NCI-H146 treated with DMSO at 0.1 percent for 48 hours (cell line): ENCODE measurements around the gene CELA2B.
"Not testable (repeated sequence)": the region's sequence is repeated elsewhere in the genome, so short reads cannot be mapped to it uniquely, and the experiment has no call there.

Experiments
- DNase-seq: peaks from one replicate; lab custom pipeline; 2025; ENCODE audit not compliant: unreplicated experiment; lab: John Stamatoyannopoulos, UW

Gene CELA2B

DNA sequence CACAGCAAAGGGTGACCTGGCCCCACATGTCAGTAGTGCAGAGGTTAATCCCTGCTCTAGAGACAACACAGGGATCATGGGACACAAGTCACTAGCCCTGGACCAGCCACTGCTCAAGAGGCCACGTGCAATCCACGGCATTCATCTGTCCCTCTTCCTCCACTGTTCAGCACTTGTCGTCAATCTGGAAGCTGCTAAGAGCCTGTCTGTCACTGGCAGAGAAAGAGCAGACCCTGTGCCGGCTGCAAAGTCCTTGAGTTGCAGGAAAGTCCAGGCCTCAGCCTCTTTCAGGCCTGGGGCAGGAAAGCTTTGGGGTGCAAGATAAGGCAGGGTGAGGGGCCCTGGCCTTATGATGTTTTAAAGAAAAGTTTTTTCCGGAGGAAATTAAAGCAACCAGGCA lies 16.7 kb downstream of the CELA2B start:
- DNase-seq, result no peak

- no peak for DNase-seq
These were observed 18.0 kb downstream of the CELA2B start for GRCh38 chr1:15493869-15494390.

- DNase-seq, result no peak
These were observed 24.6 kb downstream of the CELA2B start for GRCh38 chr1:15500184-15501178.

DNA sequence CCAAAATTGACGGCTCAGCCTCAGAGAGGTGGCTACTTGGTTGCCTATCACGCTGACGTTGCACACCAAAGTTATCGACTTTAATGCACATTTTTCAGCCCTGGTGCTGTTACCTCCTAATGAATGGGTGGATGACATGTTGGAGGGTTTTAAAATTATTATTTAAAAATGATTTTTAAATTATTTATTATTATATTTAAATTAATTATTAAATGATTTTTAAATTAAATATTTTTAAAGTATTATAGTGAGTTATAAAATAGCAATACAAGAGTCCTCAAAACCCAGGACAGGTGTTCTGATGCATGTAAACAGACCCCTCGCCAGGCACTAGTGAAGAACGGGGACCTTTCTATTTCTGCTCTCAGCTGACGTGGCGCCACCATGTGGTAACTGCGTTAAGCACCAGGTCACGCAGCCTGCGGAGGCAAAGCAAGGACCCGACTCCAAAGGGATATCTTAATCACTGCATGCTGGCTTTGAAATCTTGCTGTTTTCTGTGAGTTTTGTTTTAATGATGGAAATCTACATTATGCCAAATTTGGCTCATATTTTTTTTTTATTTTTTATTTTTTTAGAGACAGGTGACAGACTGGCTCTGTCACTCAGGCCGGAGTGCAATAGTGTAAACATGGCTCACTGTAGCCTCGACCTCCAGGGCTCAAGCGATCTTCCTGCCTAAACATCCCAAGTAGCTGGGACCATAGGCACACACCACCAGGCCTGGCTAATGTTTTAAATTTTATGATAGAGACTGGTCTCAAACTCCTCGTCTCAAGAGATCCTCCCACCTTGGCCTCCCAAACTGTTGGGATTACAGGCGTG lies 25.5 kb downstream of the CELA2B start:
- peak; percentile 57 for DNase-seq

GRCh38 chr1:15504436-15504835 lies 28.5 kb downstream of the CELA2B start:
- DNase-seq, result no peak

- no peak for DNase-seq
These were observed 30.9 kb downstream of the CELA2B start for GRCh38 chr1:15506831-15507230.

DNA sequence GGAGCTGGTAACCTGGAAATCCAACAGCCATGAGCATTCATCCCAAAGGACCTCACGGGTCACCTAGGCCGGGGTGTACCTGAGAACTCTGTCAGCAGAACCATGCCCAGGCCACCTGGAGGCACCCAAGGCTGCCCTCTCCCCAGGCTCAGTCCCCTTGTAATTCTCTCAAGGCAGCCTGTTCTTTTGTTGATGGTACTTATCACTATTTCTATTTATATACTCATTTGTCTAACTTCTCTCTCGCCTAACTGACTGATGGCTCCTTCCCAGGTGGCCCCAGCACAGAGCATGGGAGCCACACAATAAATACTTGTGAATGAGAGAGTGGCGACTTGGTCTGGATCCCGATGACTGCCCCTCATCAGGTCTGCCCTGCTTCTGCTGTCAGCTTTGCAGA lies 31.4 kb downstream of the CELA2B start:
- DNase-seq, result no peak

DNA sequence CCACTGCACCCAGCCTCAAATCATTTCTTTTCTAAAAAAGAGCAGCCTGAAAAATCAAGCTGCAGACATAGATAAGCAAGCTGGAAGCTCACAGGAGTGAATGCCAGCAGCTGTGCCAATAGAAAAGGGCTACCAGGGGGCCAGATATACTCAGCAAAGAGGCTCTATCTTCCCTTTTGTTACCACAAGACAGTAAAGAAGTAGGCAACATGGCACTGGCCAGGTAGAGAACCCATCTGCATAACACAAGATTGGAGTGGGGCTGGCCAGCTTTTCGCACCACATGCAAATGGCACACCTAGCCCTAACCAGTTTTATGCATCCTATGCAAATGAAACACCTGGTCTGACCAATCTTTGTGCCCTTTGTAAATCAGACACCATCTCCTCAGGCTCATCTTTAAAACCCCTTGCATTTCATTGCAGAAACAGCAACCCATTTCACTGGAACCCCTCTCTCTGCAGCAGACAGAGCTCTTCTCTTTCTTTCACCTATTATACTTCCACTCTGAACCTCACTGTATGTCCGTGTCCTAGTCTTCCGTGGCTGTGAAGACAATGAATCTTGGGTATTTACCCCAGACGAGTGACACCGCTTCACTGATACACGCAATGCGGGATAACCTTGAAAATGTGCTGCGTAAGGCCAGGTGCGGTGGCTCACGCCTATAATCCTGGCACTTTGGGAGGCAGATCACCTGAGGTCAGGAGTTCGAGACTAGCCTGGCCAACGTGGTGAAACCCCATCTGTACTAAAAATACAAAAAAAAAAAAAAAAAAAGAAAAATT lies 33.0 kb downstream of the CELA2B start:
- DNase-seq, result no peak

GRCh38 chr1:15509586-15509985 lies 33.7 kb downstream of the CELA2B start:
- no peak for DNase-seq

DNA sequence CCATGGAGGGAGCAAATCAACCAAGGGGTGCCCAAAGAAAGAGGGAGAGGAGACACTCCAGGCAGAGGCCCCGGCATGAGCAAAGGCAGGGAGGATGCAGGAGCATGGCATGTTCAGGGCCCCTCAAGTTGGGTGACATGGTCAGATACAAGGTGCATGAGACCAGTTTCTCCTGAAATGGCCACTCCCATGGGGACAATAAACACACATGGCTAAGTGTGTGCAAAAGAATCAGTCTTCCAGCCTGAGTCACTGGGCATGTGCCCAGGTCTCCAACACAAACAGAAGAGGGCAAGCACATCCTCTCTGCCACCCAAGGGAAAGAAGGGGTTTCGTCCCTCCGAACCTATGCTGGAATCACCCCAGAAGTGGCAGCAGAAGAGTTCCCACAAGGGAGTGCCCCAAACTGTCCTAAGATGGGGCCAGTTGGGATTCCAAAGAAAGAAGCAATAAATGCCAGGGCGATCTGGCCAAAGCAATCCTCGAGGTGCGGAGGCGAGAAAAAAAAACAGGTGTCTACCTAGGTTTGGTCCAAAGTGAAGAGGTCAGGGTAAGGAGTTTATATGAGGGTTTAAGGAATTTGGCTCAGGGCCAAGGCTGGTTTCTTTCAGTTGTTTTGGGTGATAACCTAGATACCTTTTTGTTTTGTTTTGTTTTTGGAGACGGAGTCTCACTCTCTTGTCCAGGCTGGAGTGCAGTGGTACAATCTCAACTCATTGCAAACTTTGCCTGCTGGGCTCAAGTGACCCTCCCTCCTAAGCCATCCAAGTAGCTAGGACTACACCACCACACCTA lies 34.9 kb downstream of the CELA2B start:
- no peak for DNase-seq

DNA sequence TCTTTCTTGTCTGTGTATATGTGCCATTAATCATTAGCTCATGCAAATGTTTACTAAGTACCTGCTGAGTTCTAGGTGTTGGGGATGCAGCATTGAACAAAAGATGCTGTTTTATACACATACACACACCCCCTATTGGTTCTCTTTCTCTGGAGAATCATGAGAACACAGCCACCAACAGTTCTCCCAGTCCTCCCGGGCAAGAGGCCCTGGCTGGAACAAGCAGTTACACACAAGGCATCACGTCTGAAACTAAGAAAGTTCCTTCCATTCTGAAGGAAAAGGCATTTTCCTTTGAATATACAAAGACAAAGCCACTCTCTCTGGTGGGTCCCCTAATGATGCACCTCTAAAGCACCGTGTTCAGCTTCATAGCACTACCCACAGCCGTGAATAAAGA lies 37.3 kb downstream of the CELA2B start:
- no peak for DNase-seq

DNA sequence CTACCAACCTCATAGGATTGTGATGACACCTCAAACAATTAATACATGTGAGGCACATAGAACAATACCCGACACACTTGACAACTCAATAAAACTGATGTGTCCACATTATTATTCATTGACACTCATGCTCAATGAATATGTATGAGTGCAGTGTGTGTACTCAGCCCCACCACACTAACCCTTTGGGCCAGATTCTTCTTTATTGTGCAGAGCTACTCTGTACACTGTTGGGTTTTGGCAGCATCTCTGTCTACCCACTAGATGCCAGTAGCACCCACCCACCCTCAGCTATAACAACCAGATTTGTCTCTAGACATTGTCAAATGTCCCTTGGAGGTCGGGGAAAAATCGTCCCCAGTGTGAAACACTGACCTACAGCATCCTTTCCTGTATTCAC lies 38.0 kb downstream of the CELA2B start:
- DNase-seq, result no peak

- DNase-seq, result not testable (repeated sequence)
These were observed 38.7 kb downstream of the CELA2B start for GRCh38 chr1:15514557-15514956.

DNA sequence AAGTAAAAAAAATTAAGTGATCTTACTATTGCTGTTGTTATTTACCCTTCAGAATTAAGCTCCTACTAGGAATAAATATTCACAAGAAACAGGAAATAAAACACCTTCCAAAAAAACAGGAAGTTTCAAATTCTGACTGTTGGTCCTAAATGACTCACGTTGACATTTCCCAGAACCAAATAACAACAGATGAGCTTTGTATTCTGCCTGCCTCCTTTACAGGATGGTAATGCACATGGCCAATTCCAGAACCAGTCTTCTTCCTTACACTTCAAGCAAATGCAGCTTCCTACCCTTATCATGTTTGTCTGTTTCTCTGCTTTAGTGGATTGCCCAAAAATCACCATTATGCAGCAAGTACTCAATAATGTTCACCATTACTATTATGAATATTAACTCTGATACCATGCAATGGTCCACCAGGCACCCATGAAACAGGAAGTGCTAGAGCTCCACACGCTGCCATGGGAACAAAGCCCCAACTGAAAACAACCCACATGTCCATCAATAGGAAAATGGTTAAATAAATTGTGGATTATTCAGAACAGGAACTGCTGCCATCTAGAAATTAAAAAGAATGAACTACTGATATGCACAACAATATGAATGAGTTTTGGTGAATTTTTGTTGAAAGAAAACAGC lies 39.2 kb downstream of the CELA2B start:
- DNase-seq, result no peak

GRCh38 chr1:15519625-15520024 lies 43.7 kb downstream of the CELA2B start:
- DNase-seq, result no peak

DNA sequence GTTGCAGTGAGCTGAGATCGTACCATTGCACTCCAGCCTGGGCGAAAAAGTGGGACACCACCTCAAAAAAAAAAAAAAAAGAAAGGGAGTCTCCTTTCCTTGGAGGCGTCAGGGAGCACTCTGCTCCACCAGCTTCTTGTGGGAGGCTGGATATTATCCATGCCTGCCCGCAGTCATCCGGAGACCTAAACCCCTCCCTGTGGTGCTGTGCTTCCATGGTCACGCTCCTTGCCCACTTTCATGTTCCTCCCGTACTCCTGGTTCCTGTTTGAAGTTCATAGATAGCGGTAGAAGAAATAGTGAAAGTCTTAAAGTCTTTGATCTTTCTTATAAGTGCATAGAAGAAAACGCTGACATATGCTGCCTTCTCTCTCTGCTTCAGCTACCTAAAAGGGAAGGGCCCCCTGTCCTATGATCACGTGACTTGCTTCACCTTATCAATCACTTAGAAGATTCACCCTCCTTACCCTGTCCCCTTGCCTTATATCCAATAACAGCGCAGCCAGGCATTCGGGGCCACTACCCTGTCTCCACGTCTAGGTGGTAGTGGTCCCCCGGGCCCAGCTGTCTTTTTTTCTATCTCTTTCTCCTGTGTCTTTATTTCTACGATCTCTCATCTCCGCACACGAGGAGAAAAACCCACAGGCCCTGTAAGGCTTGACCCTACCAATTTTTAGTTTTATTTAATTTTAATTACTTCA lies 45.5 kb downstream of the CELA2B start:
- not testable (repeated sequence) for DNase-seq

DNA sequence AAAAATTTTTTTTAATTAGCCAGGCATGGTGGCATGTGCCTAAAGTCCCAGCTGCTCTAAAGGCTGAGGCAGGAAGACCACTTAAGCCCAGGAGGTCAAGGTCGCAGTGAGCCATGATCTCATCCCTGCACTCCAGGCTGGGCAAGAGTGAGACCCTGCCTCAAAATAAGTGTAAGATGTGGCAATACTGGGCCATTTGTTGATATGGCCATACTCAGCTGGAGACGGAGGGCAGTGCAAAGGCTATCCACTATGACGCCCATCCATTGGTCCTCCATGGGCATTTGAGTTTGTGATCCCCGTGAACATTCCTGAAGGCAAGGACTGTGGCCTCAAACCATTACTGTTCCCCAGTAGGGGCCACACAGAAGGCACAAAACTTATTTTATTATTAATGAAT lies 46.6 kb downstream of the CELA2B start:
- DNase-seq, result no peak

DNA sequence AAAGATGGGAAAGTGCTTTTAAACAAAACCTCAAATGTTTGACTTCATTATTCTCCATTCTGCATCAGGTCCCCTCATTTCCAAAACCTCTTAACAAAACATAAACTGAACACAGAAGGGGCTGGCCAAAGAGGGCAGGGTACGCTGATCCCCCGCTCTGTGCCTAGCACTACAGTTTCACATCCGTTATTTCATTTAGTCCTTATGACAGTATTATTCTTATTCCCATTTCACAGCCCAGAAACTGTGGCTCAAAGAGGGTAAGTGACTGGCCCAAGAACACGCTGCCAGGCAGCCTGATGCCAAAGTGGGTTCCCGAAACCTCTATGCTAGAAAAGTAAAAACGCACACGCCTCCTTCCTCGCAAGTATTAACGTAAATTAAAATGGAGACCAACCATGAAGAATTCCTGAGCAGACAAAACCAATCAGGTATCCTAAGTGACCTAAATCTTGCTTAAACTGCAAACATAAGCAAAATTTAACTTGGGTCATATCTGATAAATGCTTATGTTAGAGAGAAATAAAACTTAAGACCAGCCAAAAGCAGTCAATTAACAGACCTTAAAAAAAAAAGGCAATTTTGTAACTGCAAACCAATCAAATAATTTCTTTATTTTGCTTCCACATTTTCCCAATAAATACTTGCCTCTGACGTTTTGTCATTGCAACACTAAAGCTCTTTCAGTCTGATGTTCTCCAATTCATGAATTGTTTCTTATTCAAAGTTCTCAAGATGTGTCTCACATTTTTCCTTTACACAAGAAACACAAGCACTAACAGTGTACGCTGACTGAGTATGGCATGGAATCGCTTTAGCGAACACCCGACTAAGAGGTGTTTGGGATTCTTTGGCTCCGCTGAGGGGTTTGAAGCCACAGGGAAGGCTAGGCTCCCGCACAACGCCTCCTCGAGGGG lies 47.5 kb downstream of the CELA2B start:
- no peak for DNase-seq
